ENCODE data around the gene ZFYVE27.

DNA sequence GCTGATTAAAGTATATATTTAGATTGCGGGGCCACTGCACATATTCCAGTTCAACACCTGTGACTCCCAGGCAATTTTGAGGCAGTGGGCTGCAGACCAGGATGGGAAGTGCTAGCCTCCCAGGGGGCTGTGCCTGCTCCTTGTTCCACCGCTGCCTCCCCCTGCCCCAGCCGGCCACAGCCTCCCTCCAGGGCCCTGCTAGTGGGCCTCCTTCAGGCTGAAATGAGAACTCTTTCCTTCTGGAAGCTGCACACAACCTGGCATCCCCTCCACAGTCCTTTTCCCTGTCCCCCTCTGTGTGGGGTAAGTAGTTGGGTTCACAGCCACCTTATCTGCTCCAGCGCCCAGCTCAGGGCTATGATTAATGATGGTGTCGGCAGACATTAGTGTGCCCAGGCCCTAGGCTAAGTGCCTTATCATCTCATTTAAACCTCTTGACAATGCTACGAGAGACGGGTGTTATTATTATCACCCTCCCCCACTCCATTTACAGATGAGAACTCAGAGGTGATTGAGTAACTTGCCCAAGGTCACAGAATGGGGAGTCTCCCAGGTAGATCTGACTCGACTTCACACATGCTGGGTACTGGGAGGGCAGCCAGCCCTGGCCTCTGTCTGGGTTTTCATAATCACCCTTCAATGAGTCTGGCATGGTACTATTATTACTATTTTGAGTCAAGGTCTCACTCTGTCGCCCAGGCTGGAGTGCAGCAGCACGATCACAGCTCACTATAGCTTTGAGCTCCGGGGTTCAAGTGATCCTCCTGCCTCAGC lies 45.7 kb downstream of the ZFYVE27 start:
- TF ChIP-seq, protein P1, sequence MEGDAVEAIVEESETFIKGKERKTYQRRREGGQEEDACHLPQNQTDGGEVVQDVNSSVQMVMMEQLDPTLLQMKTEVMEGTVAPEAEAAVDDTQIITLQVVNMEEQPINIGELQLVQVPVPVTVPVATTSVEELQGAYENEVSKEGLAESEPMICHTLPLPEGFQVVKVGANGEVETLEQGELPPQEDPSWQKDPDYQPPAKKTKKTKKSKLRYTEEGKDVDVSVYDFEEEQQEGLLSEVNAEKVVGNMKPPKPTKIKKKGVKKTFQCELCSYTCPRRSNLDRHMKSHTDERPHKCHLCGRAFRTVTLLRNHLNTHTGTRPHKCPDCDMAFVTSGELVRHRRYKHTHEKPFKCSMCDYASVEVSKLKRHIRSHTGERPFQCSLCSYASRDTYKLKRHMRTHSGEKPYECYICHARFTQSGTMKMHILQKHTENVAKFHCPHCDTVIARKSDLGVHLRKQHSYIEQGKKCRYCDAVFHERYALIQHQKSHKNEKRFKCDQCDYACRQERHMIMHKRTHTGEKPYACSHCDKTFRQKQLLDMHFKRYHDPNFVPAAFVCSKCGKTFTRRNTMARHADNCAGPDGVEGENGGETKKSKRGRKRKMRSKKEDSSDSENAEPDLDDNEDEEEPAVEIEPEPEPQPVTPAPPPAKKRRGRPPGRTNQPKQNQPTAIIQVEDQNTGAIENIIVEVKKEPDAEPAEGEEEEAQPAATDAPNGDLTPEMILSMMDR (IDR thresholded peaks at IDR 0.05; ENCODE audit: low read depth, low read length), result no peak
- no peak for TF ChIP-seq EZH2phosphoT487 (IDR thresholded peaks at IDR 0.05; ENCODE audit: low read depth)
